SJSA1 (cell line): ENCODE results near the gene LCOR. TPM values are rescaled to one million over a fixed set of nuclear protein-coding genes. Genes with fewer than 3 reads are reported as not detected.

Experiments
- DNase-seq, 2 experiments: peaks; one replicate each; pipeline ENCODE4 v3.0.0-alpha.2; 2015 to 2020; ENCODE audit warnings: low spot score in 2 of 2, low read depth in 1 of 2
- H3K27ac ChIP-seq: fragments of 250-450 bp; sonication (Bioruptor Pico); 2 replicates; pipeline ENCODE4 v1.5.1; 2020; ENCODE audit warnings: mild to moderate bottlenecking, moderate library complexity
- H3K27me3 ChIP-seq: fragments of 250-450 bp; sonication (Bioruptor Pico); replicated peaks from 2 replicates; pipeline ENCODE4 v1.5.1; 2020; ENCODE audit warnings: mild to moderate bottlenecking, moderate library complexity
- H3K36me3 ChIP-seq: fragments of 250-450 bp; sonication (Bioruptor Pico); 2 replicates; pipeline ENCODE4 v1.5.1; 2020; ENCODE audit warnings: mild to moderate bottlenecking
- H3K4me1 ChIP-seq: fragments of 250-450 bp; sonication (Bioruptor Pico); replicated peaks from 2 replicates; pipeline ENCODE4 v1.6.1; 2021; ENCODE audit warnings: mild to moderate bottlenecking
- H3K4me3 ChIP-seq: fragments of 250-450 bp; sonication (Bioruptor Pico); 2 replicates; pipeline ENCODE4 v1.5.1; 2020; ENCODE audit warnings: mild to moderate bottlenecking
- H3K9me3 ChIP-seq: fragments of 250-450 bp; sonication (Bioruptor Pico); replicated peaks from 2 replicates; pipeline ENCODE4 v1.5.1; 2020; ENCODE audit warnings: mild to moderate bottlenecking
- total RNA-seq: library from RNA; depleted of rRNA; stranded (reverse); fragments of >200 nt; shearing (Covaris generic); gene quantifications from 2 replicates; pipeline ENCODE4 v1.2.3, GENCODE V29; 2014

LCOR gene
- total RNA-seq, 1 experiment from 2014 or later: 15.5 TPM

- peaks cover 3% of the 10 kb centered on the region for H3K4me1 ChIP-seq
- H3K4me3 ChIP-seq: no peak overlapping the region
- H3K27me3 ChIP-seq: no peaks in the 10 kb centered on the region
- no peaks in the 10 kb centered on the region for H3K36me3 ChIP-seq
- H3K27ac ChIP-seq: no peak overlapping the region
- no peaks in the 10 kb centered on the region; the same call in 1 of the 2 replicates for H3K9me3 ChIP-seq
- DNase-seq: no peak
Measured at GRCh38 chr10:97000487-97001182, 168.5 kb downstream of the LCOR start.

- Histone ChIP-seq H3K4me1 (no peaks in the 10 kb centered on the region; the same call in 1 of the 2 replicates), H3K9me3 (no peaks in the 10 kb centered on the region; the same call in 1 of the 2 replicates)
Measured at GRCh38 chr10:97001183-97001991, 169.3 kb downstream of the LCOR start.

GRCh38 chr10:97002670-97003069, 170.6 kb downstream of the LCOR start:
- no peak overlapping the region for H3K27ac ChIP-seq
- no peaks in the 10 kb centered on the region for H3K36me3 ChIP-seq
- H3K4me3 ChIP-seq: no peak overlapping the region
- DNase-seq: no peak
- no peaks in the 10 kb centered on the region for H3K27me3 ChIP-seq
- H3K9me3 ChIP-seq: peaks cover 2% of the 10 kb centered on the region; the same call in 1 of the 2 replicates
- no peaks in the 10 kb centered on the region for H3K4me1 ChIP-seq

More at GRCh38 chr10:97001183-97001991, 169.3 kb downstream of the LCOR start:
- Histone ChIP-seq H3K36me3 (no peaks in the 10 kb centered on the region), H3K4me3 (no peak overlapping the region), H3K27me3 (no peaks in the 10 kb centered on the region), H3K27ac (no peak overlapping the region)
- no peak for DNase-seq

GRCh38 chr10:97003151-97003803, 171.2 kb downstream of the LCOR start:
- H3K27ac ChIP-seq: no peak overlapping the region
- H3K27me3 ChIP-seq: no peaks in the 10 kb centered on the region
- H3K4me1 ChIP-seq: no peaks in the 10 kb centered on the region
- no peak overlapping the region for H3K4me3 ChIP-seq
- H3K36me3 ChIP-seq: no peaks in the 10 kb centered on the region
- no peak for DNase-seq
- peaks cover 3% of the 10 kb centered on the region; the same call in 1 of the 2 replicates for H3K9me3 ChIP-seq

- no peak for DNase-seq
- Histone ChIP-seq H3K4me3 (no peak overlapping the region), H3K36me3 (no peaks in the 10 kb centered on the region), H3K27me3 (no peaks in the 10 kb centered on the region), H3K4me1 (no peaks in the 10 kb centered on the region), H3K9me3 (peaks cover 3% of the 10 kb centered on the region; the same call in 1 of the 2 replicates), H3K27ac (no peak overlapping the region)
Measured at GRCh38 chr10:97003804-97004201, 171.7 kb downstream of the LCOR start.

- no peak for DNase-seq
- no peaks in the 10 kb centered on the region for H3K4me1 ChIP-seq
- H3K27me3 ChIP-seq: no peaks in the 10 kb centered on the region
- H3K36me3 ChIP-seq: no peaks in the 10 kb centered on the region
- H3K27ac ChIP-seq: no peak overlapping the region
- H3K9me3 ChIP-seq: peaks cover 3% of the 10 kb centered on the region; the same call in 1 of the 2 replicates
- H3K4me3 ChIP-seq: no peak overlapping the region
Measured at GRCh38 chr10:97004591-97004990, 172.5 kb downstream of the LCOR start.

GRCh38 chr10:97005349-97005748, 173.3 kb downstream of the LCOR start:
- no peaks in the 10 kb centered on the region for H3K27me3 ChIP-seq
- H3K36me3 ChIP-seq: no peaks in the 10 kb centered on the region
- H3K9me3 ChIP-seq: peaks cover 3% of the 10 kb centered on the region; the same call in 1 of the 2 replicates
- H3K4me3 ChIP-seq: no peak overlapping the region
- no peaks in the 10 kb centered on the region for H3K4me1 ChIP-seq
- no peak for DNase-seq
- no peak overlapping the region for H3K27ac ChIP-seq

- peaks cover 3% of the 10 kb centered on the region; the same call in 1 of the 2 replicates for H3K9me3 ChIP-seq
- no peak overlapping the region for H3K4me3 ChIP-seq
- no peaks in the 10 kb centered on the region for H3K27me3 ChIP-seq
- DNase-seq: no peak
- H3K4me1 ChIP-seq: no peaks in the 10 kb centered on the region
- H3K36me3 ChIP-seq: no peaks in the 10 kb centered on the region
- H3K27ac ChIP-seq: no peak overlapping the region
Measured at GRCh38 chr10:97006364-97006763, 174.3 kb downstream of the LCOR start.

GRCh38 chr10:97007417-97007816, 175.3 kb downstream of the LCOR start:
- no peak for DNase-seq
- H3K4me1 ChIP-seq: no peaks in the 10 kb centered on the region
- no peaks in the 10 kb centered on the region for H3K36me3 ChIP-seq
- H3K4me3 ChIP-seq: no peak overlapping the region
- peaks cover 3% of the 10 kb centered on the region; the same call in 1 of the 2 replicates for H3K9me3 ChIP-seq
- H3K27me3 ChIP-seq: no peaks in the 10 kb centered on the region
- no peak overlapping the region for H3K27ac ChIP-seq

GRCh38 chr10:97010695-97011206, 178.7 kb downstream of the LCOR start:
- Histone ChIP-seq H3K4me3 (no peak overlapping the region), H3K27ac (no peak overlapping the region), H3K9me3 (peaks cover 3% of the 10 kb centered on the region; the same call in 1 of the 2 replicates), H3K27me3 (no peaks in the 10 kb centered on the region), H3K4me1 (no peaks in the 10 kb centered on the region), H3K36me3 (no peaks in the 10 kb centered on the region)
- DNase-seq: no peak

GRCh38 chr10:97011397-97011796, 179.3 kb downstream of the LCOR start:
- Histone ChIP-seq H3K27ac (no peak overlapping the region), H3K27me3 (no peaks in the 10 kb centered on the region), H3K4me3 (no peak overlapping the region), H3K4me1 (no peaks in the 10 kb centered on the region), H3K9me3 (peaks cover 3% of the 10 kb centered on the region; the same call in 1 of the 2 replicates), H3K36me3 (no peaks in the 10 kb centered on the region)
- DNase-seq: no peak

- no peak for DNase-seq
- H3K4me1 ChIP-seq: no peaks in the 10 kb centered on the region
- H3K4me3 ChIP-seq: no peak overlapping the region
- peaks cover 2% of the 10 kb centered on the region; the same call in 1 of the 2 replicates for H3K9me3 ChIP-seq
- no peaks in the 10 kb centered on the region for H3K36me3 ChIP-seq
- no peak overlapping the region for H3K27ac ChIP-seq
- H3K27me3 ChIP-seq: no peaks in the 10 kb centered on the region
Measured at GRCh38 chr10:97012470-97012869, 180.4 kb downstream of the LCOR start.

GRCh38 chr10:97013568-97013967, 181.5 kb downstream of the LCOR start:
- DNase-seq: no peak
- no peaks in the 10 kb centered on the region for H3K27me3 ChIP-seq
- H3K4me1 ChIP-seq: no peaks in the 10 kb centered on the region
- no peak overlapping the region for H3K4me3 ChIP-seq
- no peaks in the 10 kb centered on the region for H3K36me3 ChIP-seq
- no peak overlapping the region for H3K27ac ChIP-seq
- H3K9me3 ChIP-seq: no peaks in the 10 kb centered on the region; the same call in 1 of the 2 replicates
